H1 (cell line): ENCODE results near the gene ST3GAL2. TPM values are rescaled to one million over a fixed set of nuclear protein-coding genes. Genes with fewer than 3 reads are reported as not detected.

ENCODE experiments used
- CTCF ChIA-PET: fragments of 300-600 bp; sonication (Branson Sonifier 250); formaldehyde crosslinking; loops from one replicate; lab custom pipeline; 2021; ENCODE audit not compliant: partially characterized antibody; lab: Charles Lee
- POLR2A ChIA-PET: fragments of 300-600 bp; sonication (Branson Sonifier 250); formaldehyde crosslinking; loops from one replicate; lab custom pipeline; 2021; ENCODE audit warnings: inconsistent platforms; ENCODE audit not compliant: partially characterized antibody; lab: Charles Lee
- DNase-seq, 2 experiments: peaks; one replicate each; pipeline versions ENCODE4 v3.0.0 to v3.0.0-alpha.2; 2010 to 2022; ENCODE audit warnings: low spot score in 2 of 2, low read depth in 1 of 2, mixed read lengths in 1 of 2
- FAIRE-seq: peaks from 2 replicates; lab custom pipeline; 2011; peaks lifted over from hg19 to GRCh38; lab: Jason Lieb, UNC
- H2AFZ ChIP-seq: 2 replicates; pipeline ENCODE4 v1.8.1; 2012; ENCODE audit warnings: low read length, inconsistent platforms
- H2AK5ac ChIP-seq: 2 replicates; pipeline ENCODE4 v1.6.1; 2013; ENCODE audit warnings: low read depth, low read length
- H2BK120ac ChIP-seq: replicated peaks from 2 replicates; pipeline ENCODE3; 2013; ENCODE audit warnings: low read depth, low read length, inconsistent platforms
- H2BK12ac ChIP-seq: 2 replicates; pipeline ENCODE4 v1.6.1; 2013; ENCODE audit warnings: low read depth, low read length
- H2BK15ac ChIP-seq: 2 replicates; pipeline ENCODE4 v1.6.1; 2013; ENCODE audit warnings: low read length
- H2BK20ac ChIP-seq: 2 replicates; pipeline ENCODE4 v1.6.1; 2013; ENCODE audit warnings: low read length
- H2BK5ac ChIP-seq: 2 replicates; pipeline ENCODE4 v1.6.1; 2013; ENCODE audit warnings: low read depth, low read length
- H3K14ac ChIP-seq: 2 replicates; pipeline ENCODE4 v1.6.1; 2013; ENCODE audit warnings: inconsistent platforms; ENCODE audit not compliant: insufficient read length
- H3K18ac ChIP-seq: 2 replicates; pipeline ENCODE4 v1.6.1; 2013; ENCODE audit warnings: low read length; ENCODE audit errors: extremely low read depth
- H3K23ac ChIP-seq: 2 replicates; pipeline ENCODE4 v1.6.1; 2013; ENCODE audit warnings: inconsistent platforms; ENCODE audit not compliant: insufficient read length
- H3K23me2 ChIP-seq: 2 replicates; pipeline ENCODE4 v1.6.1; 2013; ENCODE audit warnings: low read depth, low read length
- H3K27ac ChIP-seq: 2 replicates; pipeline ENCODE4 v1.6.1; 2011; ENCODE audit warnings: low read depth, low read length, inconsistent platforms
- H3K27me3 ChIP-seq, 4 experiments: replicated peaks in 1 of 4; 1 replicate in 1 of 4; 2 replicates in 3 of 4; pipeline versions ENCODE4 v1.6.1 to v1.8.1; 2011 to 2013; ENCODE audit warnings: low read length in 3 of 4, mild to moderate bottlenecking in 3 of 4, inconsistent platforms in 2 of 4, mixed read lengths in 2 of 4, moderate library complexity in 1 of 4; ENCODE audit not compliant: control insufficient read depth in 3 of 4, insufficient read depth in 3 of 4; ENCODE audit errors: extremely low read depth in 1 of 4
- H3K36me3 ChIP-seq, 4 experiments: 2 replicates each; pipeline versions ENCODE4 v1.6.1 to v1.8.1; 2011 to 2013; ENCODE audit warnings: mild to moderate bottlenecking in 4 of 4, low read length in 3 of 4, moderate library complexity in 2 of 4, control low read depth in 1 of 4, inconsistent platforms in 1 of 4; ENCODE audit not compliant: insufficient read depth in 4 of 4, control insufficient read depth in 2 of 4
- H3K4ac ChIP-seq: replicated peaks from 2 replicates; pipeline ENCODE3; 2013; ENCODE audit warnings: low read length, low read depth, mixed read lengths, inconsistent platforms; ENCODE audit not compliant: insufficient read length
- H3K4me1 ChIP-seq, 4 experiments: replicated peaks in 1 of 4; 1 replicate in 1 of 4; 2 replicates in 3 of 4; pipeline versions ENCODE4 v1.6.1 to v1.8.1; 2011 to 2013; ENCODE audit warnings: low read length in 3 of 4, inconsistent platforms in 2 of 4, mixed read lengths in 1 of 4; ENCODE audit not compliant: insufficient read depth in 4 of 4, control insufficient read depth in 3 of 4
- H3K4me2 ChIP-seq, 2 experiments: 2 replicates each; pipeline versions ENCODE4 v1.6.1 to v1.8.1; 2011 to 2013; ENCODE audit warnings: low read depth in 2 of 2, low read length in 2 of 2, control low read depth in 1 of 2, inconsistent platforms in 1 of 2, mild to moderate bottlenecking in 1 of 2; ENCODE audit not compliant: insufficient read depth in 1 of 2
- H3K4me3 ChIP-seq, 4 experiments: fragments of 200-600, 300-600 bp in 1 of 4; sonication (generic), shearing (Covaris generic), sonication (Bioruptor Twin) in 1 of 4; 2 replicates each; pipeline versions ENCODE4 v1.5.1 to v1.8.1; 2011 to 2016; ENCODE audit warnings: low read length in 4 of 4, low read depth in 3 of 4, control low read depth in 2 of 4, inconsistent platforms in 2 of 4, mild to moderate bottlenecking in 2 of 4, mixed read lengths in 1 of 4, moderate library complexity in 1 of 4; ENCODE audit not compliant: insufficient read depth in 2 of 4; ENCODE audit errors: extremely low read depth in 1 of 4
- H3K56ac ChIP-seq: replicated peaks from 2 replicates; pipeline ENCODE3; 2013; ENCODE audit warnings: low read depth, mild to moderate bottlenecking, mixed read lengths, low read length, inconsistent platforms; ENCODE audit not compliant: insufficient read length
- H3K79me1 ChIP-seq: 2 replicates; pipeline ENCODE4 v1.6.1; 2013; ENCODE audit warnings: low read depth, low read length, control low read depth
- H3K79me2 ChIP-seq, 2 experiments: 2 replicates each; pipeline versions ENCODE4 v1.6.1 to v1.8.1; 2012 to 2013; ENCODE audit warnings: low read length in 2 of 2, mild to moderate bottlenecking in 2 of 2, inconsistent platforms in 1 of 2; ENCODE audit not compliant: insufficient read depth in 2 of 2, control insufficient read depth in 1 of 2
- H3K9ac ChIP-seq, 4 experiments: replicated peaks in 1 of 4; 1 replicate in 1 of 4; 2 replicates in 3 of 4; pipeline versions ENCODE4 v1.6.1 to v1.8.1; 2011 to 2013; ENCODE audit warnings: low read depth in 3 of 4, low read length in 3 of 4, control low read depth in 2 of 4, mild to moderate bottlenecking in 2 of 4, moderate library complexity in 2 of 4, inconsistent platforms in 1 of 4; ENCODE audit errors: extremely low read depth in 1 of 4
- H3K9me3 ChIP-seq, 2 experiments: 2 replicates each; pipeline versions ENCODE4 v1.6.1 to v1.8.1; 2012 to 2013; ENCODE audit warnings: mild to moderate bottlenecking in 2 of 2, moderate library complexity in 2 of 2, control low read depth in 1 of 2, inconsistent platforms in 1 of 2, low read depth in 1 of 2, low read length in 1 of 2, mixed read lengths in 1 of 2; ENCODE audit not compliant: insufficient read depth in 2 of 2
- H4K20me1 ChIP-seq, 2 experiments: replicated peaks in 1 of 2; 2 replicates each; pipeline versions ENCODE3 to v1.8.1; 2011 to 2013; ENCODE audit warnings: inconsistent platforms in 2 of 2, low read length in 2 of 2, mild to moderate bottlenecking in 1 of 2; ENCODE audit not compliant: insufficient read depth in 2 of 2, control insufficient read depth in 1 of 2
- H4K5ac ChIP-seq: 2 replicates; pipeline ENCODE4 v1.6.1; 2013; ENCODE audit warnings: low read length, low read depth, mixed read lengths, inconsistent platforms; ENCODE audit not compliant: insufficient read length
- H4K8ac ChIP-seq: 2 replicates; pipeline ENCODE4 v1.8.0; 2013; ENCODE audit warnings: mild to moderate bottlenecking, moderate library complexity, low read length, inconsistent platforms; ENCODE audit not compliant: insufficient read depth; ENCODE audit errors: extremely low read depth
- H4K91ac ChIP-seq: replicated peaks from 2 replicates; pipeline ENCODE3; 2013; ENCODE audit warnings: low read length, mixed read lengths, inconsistent platforms; ENCODE audit not compliant: insufficient read length
- CHD1 ChIP-seq: IDR thresholded peaks from 2 replicates; pipeline ENCODE4 v1.6.1; 2012; ENCODE audit warnings: low read depth, low read length, improper control_type of control experiment
- CHD2 ChIP-seq: IDR thresholded peaks from 2 replicates; pipeline ENCODE4 v1.6.1; 2012; ENCODE audit warnings: low read length, improper control_type of control experiment
- CTCF ChIP-seq, 3 experiments: IDR thresholded peaks; 1 replicate in 2 of 3; 2 replicates in 1 of 3; pipeline versions ENCODE4 v1.5.1 to v1.6.1; 2011; ENCODE audit warnings: low read length in 3 of 3, mild to moderate bottlenecking in 3 of 3, inconsistent platforms in 2 of 3, low read depth in 1 of 3, moderate library complexity in 1 of 3; ENCODE audit not compliant: insufficient read depth in 1 of 3; ENCODE audit errors: control extremely low read depth in 1 of 3
- FOSL1 ChIP-seq: IDR thresholded peaks from 2 replicates; pipeline ENCODE4 v1.6.1; 2011; ENCODE audit warnings: mild to moderate bottlenecking, low read depth, low read length, moderate library complexity; ENCODE audit not compliant: insufficient read depth
- KDM4A ChIP-seq: IDR thresholded peaks from one replicate; pipeline ENCODE4 v1.7.1; 2012; ENCODE audit warnings: low read depth, mild to moderate bottlenecking, moderate library complexity, low read length, inconsistent platforms; ENCODE audit not compliant: severe bottlenecking
- PHF8 ChIP-seq: fragments of 200-600 bp; sonication (generic); conservative IDR thresholded peaks from 2 replicates; pipeline ENCODE4 v1.7.1; 2012; ENCODE audit warnings: low read depth, mild to moderate bottlenecking, inconsistent platforms, low read length, moderate library complexity
- TAF7 ChIP-seq: optimal IDR thresholded peaks from 2 replicates; pipeline ENCODE3; 2011; ENCODE audit warnings: low read depth, mild to moderate bottlenecking, inconsistent platforms, low read length, moderate library complexity, borderline replicate concordance
- TBP ChIP-seq: IDR thresholded peaks from 2 replicates; pipeline ENCODE4 v1.6.1; 2011; ENCODE audit warnings: low read depth, low read length, improper control_type of control experiment
- WGBS, 2 experiments: shearing (Covaris generic) in 1 of 2; methylation state at CpG; one replicate each; pipeline versions ENCODE4 v1.1.6 to v1.1.7; 2013 to 2015; ENCODE audit warnings: low lambda C conversion rate in 2 of 2, mixed read lengths in 2 of 2, inconsistent platforms in 1 of 2, low coverage in 1 of 2, missing lambda C conversion rate in 1 of 2; ENCODE audit not compliant: insufficient replicate concordance in 2 of 2, insufficient coverage in 1 of 2, insufficient read length in 1 of 2; ENCODE audit errors: extremely low coverage in 1 of 2, missing lambda C conversion rate in 1 of 2; 5-methylcytosine and 5-hydroxymethylcytosine counted together
- polyA plus RNA-seq, 7 experiments: library from polyadenylated mRNA; depleted of rRNA in 3 of 7; stranded (reverse) in 5 of 7; unstranded in 2 of 7; fragments of >200 nt in 5 of 7; fragments of 200-250 nt in 2 of 7; gene quantifications; 1 replicate in 5 of 7; 2 replicates in 1 of 7; 4 replicates in 1 of 7; pipeline versions ENCODE4 v1.2.1 to v1.2.3, GENCODE V29; 2011 to 2013; ENCODE audit warnings: missing spikeins in 2 of 7, mixed read lengths in 2 of 7
- total RNA-seq: library from RNA; stranded (reverse); fragmentation: NEBNext Ultra II Directional; extraction: Animal tissue kit (Norgen Biotek cat#: 25700); gene quantifications from 2 replicates; pipeline ENCODE4 v1.2.1, GENCODE V29; 2021

The ST3GAL2 gene
- total and polyA plus RNA-seq, 2 of the 8 experiments (the other 6 are each of a cell fraction or from before 2014, with no cell fraction given) = 14.4 to 39.7 TPM

DNA sequence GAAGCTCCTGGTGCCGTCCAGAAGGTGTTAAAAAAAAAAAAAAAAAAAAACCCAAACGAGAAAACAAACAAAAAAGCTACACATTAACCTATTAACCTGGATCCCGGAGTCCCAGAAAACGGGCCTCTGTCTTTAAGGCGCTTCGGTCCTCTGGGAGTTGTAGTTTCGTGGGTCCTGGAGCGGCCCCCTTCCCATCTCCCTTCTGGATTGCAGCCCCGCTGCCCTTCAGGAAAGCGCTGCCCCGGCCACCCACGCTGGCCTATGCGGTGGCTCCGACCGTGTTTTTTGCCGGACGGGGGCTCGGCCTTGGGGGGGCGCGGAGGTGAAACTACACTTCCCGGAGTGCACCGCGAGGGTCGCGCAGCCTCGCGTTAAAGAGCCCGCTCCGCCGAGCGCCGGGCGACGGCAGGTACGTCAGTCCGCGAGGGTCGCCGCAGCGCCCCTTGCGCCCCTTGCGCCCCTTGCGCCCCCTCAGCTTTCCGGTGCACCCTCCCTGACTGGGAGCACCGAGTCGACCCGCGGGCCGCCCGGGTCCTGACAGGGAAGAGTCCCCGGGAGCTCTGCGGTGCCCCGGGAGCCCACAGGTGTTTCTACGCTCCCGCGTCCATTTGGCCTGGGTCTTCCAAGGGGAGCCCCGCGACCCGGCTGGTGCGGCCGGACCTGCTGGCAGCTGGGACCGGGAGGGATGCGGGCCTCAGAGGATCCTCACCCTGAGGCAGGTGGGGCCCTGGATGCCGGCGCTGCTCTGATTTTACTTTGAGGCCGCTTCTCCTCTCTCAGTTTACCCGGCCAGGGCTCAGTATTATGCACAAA is 15.5 kb upstream of the ST3GAL2 start, which contains the start of gene FCSK:
FCSK (plus strand) TSS at position 374 of the 813 bp plus-strand sequence. CDS start 8,596 bp downstream, outside the sequence.
- 1% methylated on average over 57 of the region's 67 CpGs; no CpG with 5 or more reads in 1 of the 2 experiments for WGBS, 2 experiments
- ChIA-PET POLR2A (interaction anchor here (0.8 to 5.1 kb wide), 17 partner anchors 9 to 187 kb away, joined by 3 to 37 read pairs (median 4); partner anchors contain the start of gene ST3GAL2), CTCF (interaction anchor here (0.6 to 5.3 kb wide), 17 partner anchors 9 to 197 kb away, joined by 3 to 37 read pairs (median 4); partner anchors contain the start of gene ST3GAL2)
- H2BK5ac ChIP-seq = peak within 1 kb of the TSS; percentile 99
- H3K27me3 ChIP-seq = no peaks in the 10 kb centered on the region
- H3K4me2 ChIP-seq = peak within 1 kb of the TSS; percentile 42 to 81
- peak within 1 kb of the TSS; percentile 44 to 83 (median 78) for H3K4me3 ChIP-seq
- H3K79me2 ChIP-seq = no peaks in the 10 kb centered on the region
- no peak for FAIRE-seq
- H2BK12ac ChIP-seq = peak within 1 kb of the TSS; percentile 89
- H3K4me1 ChIP-seq = peaks cover 0 to 2% (median 0%) of the 10 kb centered on the region in 4 experiments; a peak in 1 of 7 replicates
- H3K9me3 ChIP-seq = no peaks in the 10 kb centered on the region
- peak in 1 of 2 experiments; percentile 89 for DNase-seq
- H3K79me1 ChIP-seq = no peaks in the 10 kb centered on the region
- no peak within 1 kb of the TSS for H3K4ac ChIP-seq
- H2BK20ac ChIP-seq = no peak within 1 kb of the TSS
- H2AFZ ChIP-seq = peak within 1 kb of the TSS; percentile 70
- H3K14ac ChIP-seq = no peak within 1 kb of the TSS
- H3K18ac ChIP-seq = peak within 1 kb of the TSS; percentile 98; the same call in 1 of the 2 replicates
- H2BK15ac ChIP-seq = no peak within 1 kb of the TSS; the same call in 1 of the 2 replicates
- H4K5ac ChIP-seq = peak within 1 kb of the TSS; percentile 99
- H3K56ac ChIP-seq = peak within 1 kb of the TSS; percentile 89
- H2BK120ac ChIP-seq = no peak within 1 kb of the TSS
- H4K91ac ChIP-seq = peak within 1 kb of the TSS; percentile 85
- no peak within 1 kb of the TSS for H3K23ac ChIP-seq
- H3K27ac ChIP-seq = peak within 1 kb of the TSS; percentile 100
- H3K9ac ChIP-seq = peak within 1 kb of the TSS; percentile 77 to 96 (median 90)
- H3K23me2 ChIP-seq = no peaks in the 10 kb centered on the region; the same call in 1 of the 2 replicates
- H4K20me1 ChIP-seq = no peaks in the 10 kb centered on the region
- H3K36me3 ChIP-seq = no peaks in the 10 kb centered on the region
- H4K8ac ChIP-seq = peak within 1 kb of the TSS; percentile 100
- H2AK5ac ChIP-seq = no peak within 1 kb of the TSS
- TF ChIP-seq FOSL1 = 0 out of 2 replicates have a peak, but pooled peaks have one; percentile 22
- peak; percentile 66 for TF ChIP-seq PHF8
- TF ChIP-seq TAF7 = peak; percentile 10
- peak; percentile 91 for TF ChIP-seq KDM4A
- TF ChIP-seq CTCF (IDR thresholded peaks at IDR 0.05; ENCODE audit: control extremely low read depth in 1 of 3, insufficient read depth in 1 of 3, low read depth in 1 of 3, low read length in 3 of 3) = peak; percentile 46 to 62 (median 47); a peak in 3 of 4 replicates
- TF ChIP-seq CHD2 = peak; percentile 74
- peak; percentile 29; the same call in 1 of the 2 replicates for TF ChIP-seq TBP
- no peak for TF ChIP-seq CHD1
